Esophagus mucosa (tissue), 1 donor: ENCODE data around the gene PGBD1. TPM values are rescaled to one million over a fixed set of nuclear protein-coding genes. Genes with fewer than 3 reads are reported as not detected.

ENCODE experiments used
- ATAC-seq: fragments of 200-7000 bp; cut with Tn5 transposase; one replicate; pipeline ENCODE4 v1.9.1; 2020
- total RNA-seq: library from RNA; stranded (reverse); gene quantifications from one replicate; pipeline ENCODE4 v1.2.4, GENCODE V29; 2023
- donor health status: DM: yes; HTN: yes; CAD: no.

The PGBD1 gene
- total RNA-seq, 1 donor from 2014 or later = 0.76 TPM

GRCh38 chr6:28335564-28336283, 54.4 kb downstream of the PGBD1 start, which contains the start of gene ZSCAN31:
ZSCAN31 (minus strand) TSS chr6:28336148; CDS start chr6:28329683, 6,465 bp downstream.
- ATAC-seq = peak; percentile 97

GRCh38 chr6:28336284-28337120, 55.1 kb downstream of the PGBD1 start:
- ATAC-seq = peak; percentile 43

GRCh38 chr6:28337121-28337520, 55.7 kb downstream of the PGBD1 start:
- no peak for ATAC-seq

- no peak for ATAC-seq
These were observed 59.1 kb downstream of the PGBD1 start for GRCh38 chr6:28340310-28341095.

GRCh38 chr6:28343898-28344677, 62.7 kb downstream of the PGBD1 start:
- ATAC-seq = no peak

- ATAC-seq = no peak
These were observed 63.8 kb downstream of the PGBD1 start for GRCh38 chr6:28345201-28345600.

- no peak for ATAC-seq
These were observed 65.7 kb downstream of the PGBD1 start for GRCh38 chr6:28347119-28347518.

GRCh38 chr6:28349344-28349891, 68.0 kb downstream of the PGBD1 start:
- no peak for ATAC-seq

- peak; percentile 78 for ATAC-seq
These were observed 68.7 kb downstream of the PGBD1 start, which contains the start of gene ZKSCAN3 for GRCh38 chr6:28349892-28350737. ZKSCAN3 (plus strand) TSS chr6:28349947; CDS start chr6:28359587, 9,640 bp downstream.

GRCh38 chr6:28351087-28351486, 69.7 kb downstream of the PGBD1 start:
- ATAC-seq = no peak

GRCh38 chr6:28351493-28351925, 70.1 kb downstream of the PGBD1 start:
- ATAC-seq = no peak

Other genes with a start within 250 kb of the PGBD1 start
- 3.0 TPM for gene ZNF165, start 201.0 kb upstream of the PGBD1 start, total RNA-seq
- 2.9 TPM for gene ZSCAN16, start 157.0 kb upstream of the PGBD1 start, total RNA-seq
- gene ZKSCAN8, start 139.7 kb upstream of the PGBD1 start, total RNA-seq = 6.6 TPM
- 6.4 TPM for gene ZSCAN9, start 56.3 kb upstream of the PGBD1 start, total RNA-seq
- gene ZKSCAN4, start 29.3 kb upstream of the PGBD1 start, total RNA-seq = 2.6 TPM
- gene NKAPL, start 22.3 kb upstream of the PGBD1 start, total RNA-seq = 0.12 TPM
- 3.5 TPM for gene ZSCAN26, start 14.4 kb upstream of the PGBD1 start, total RNA-seq
- gene ZSCAN31, start 54.6 kb downstream of the PGBD1 start, total RNA-seq = 9.4 TPM
- gene ZKSCAN3, start 68.4 kb downstream of the PGBD1 start, total RNA-seq = 2.4 TPM
- gene ZSCAN12, start 118.2 kb downstream of the PGBD1 start, total RNA-seq = 2.5 TPM
- gene ZSCAN23, start 161.9 kb downstream of the PGBD1 start, total RNA-seq = 0.72 TPM
- not detected for gene GPX6, start 234.2 kb downstream of the PGBD1 start, total RNA-seq
- not detected for gene GPX5, start 244.3 kb downstream of the PGBD1 start, total RNA-seq